ENCODE results near the gene TUBG1. TPM values are rescaled to one million over a fixed set of nuclear protein-coding genes. Genes with fewer than 3 reads are reported as not detected.

Gene TUBG1
- total RNA-seq, 1 experiment from 2014 or later: 139 TPM

- TF ChIP-seq, protein P1, sequence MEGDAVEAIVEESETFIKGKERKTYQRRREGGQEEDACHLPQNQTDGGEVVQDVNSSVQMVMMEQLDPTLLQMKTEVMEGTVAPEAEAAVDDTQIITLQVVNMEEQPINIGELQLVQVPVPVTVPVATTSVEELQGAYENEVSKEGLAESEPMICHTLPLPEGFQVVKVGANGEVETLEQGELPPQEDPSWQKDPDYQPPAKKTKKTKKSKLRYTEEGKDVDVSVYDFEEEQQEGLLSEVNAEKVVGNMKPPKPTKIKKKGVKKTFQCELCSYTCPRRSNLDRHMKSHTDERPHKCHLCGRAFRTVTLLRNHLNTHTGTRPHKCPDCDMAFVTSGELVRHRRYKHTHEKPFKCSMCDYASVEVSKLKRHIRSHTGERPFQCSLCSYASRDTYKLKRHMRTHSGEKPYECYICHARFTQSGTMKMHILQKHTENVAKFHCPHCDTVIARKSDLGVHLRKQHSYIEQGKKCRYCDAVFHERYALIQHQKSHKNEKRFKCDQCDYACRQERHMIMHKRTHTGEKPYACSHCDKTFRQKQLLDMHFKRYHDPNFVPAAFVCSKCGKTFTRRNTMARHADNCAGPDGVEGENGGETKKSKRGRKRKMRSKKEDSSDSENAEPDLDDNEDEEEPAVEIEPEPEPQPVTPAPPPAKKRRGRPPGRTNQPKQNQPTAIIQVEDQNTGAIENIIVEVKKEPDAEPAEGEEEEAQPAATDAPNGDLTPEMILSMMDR (IDR thresholded peaks at IDR 0.05 in 2 of 3, conservative IDR thresholded peaks at IDR 0.05 in 1 of 3; ENCODE audit: borderline replicate concordance in 1 of 3, insufficient read depth in 1 of 3, low read depth in 2 of 3, low read length in 2 of 3): no peak
- TF ChIP-seq EGR1 (IDR thresholded peaks at IDR 0.05; ENCODE audit: low read depth): no peak
- 0 out of 2 replicates have a peak, but pooled peaks have one; percentile 55 for TF ChIP-seq SIN3A (IDR thresholded peaks at IDR 0.05; ENCODE audit: low read depth)
- no peak for TF ChIP-seq SRF (IDR thresholded peaks at IDR 0.05; ENCODE audit: low read depth)
- peak; percentile 68 for TF ChIP-seq POLR2AphosphoS5 (IDR thresholded peaks at IDR 0.05; ENCODE audit: low read depth, low read length)
- no peak; the same call in 1 of the 2 replicates for TF ChIP-seq ZFX (IDR thresholded peaks at IDR 0.05)
- TF ChIP-seq, protein P2, sequence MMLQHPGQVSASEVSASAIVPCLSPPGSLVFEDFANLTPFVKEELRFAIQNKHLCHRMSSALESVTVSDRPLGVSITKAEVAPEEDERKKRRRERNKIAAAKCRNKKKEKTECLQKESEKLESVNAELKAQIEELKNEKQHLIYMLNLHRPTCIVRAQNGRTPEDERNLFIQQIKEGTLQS (IDR thresholded peaks at IDR 0.05): no peak
- no peak for TF ChIP-seq JUND (IDR thresholded peaks at IDR 0.05)
- peak; percentile 36; the same call in 1 of the 2 replicates for TF ChIP-seq SP1 (IDR thresholded peaks at IDR 0.05; ENCODE audit: low read depth)
- TF ChIP-seq, protein P3, sequence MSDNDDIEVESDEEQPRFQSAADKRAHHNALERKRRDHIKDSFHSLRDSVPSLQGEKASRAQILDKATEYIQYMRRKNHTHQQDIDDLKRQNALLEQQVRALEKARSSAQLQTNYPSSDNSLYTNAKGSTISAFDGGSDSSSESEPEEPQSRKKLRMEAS (IDR thresholded peaks at IDR 0.05): peak; percentile 77; the same call in 1 of the 2 replicates
- peak; percentile 6 for TF ChIP-seq TCF7L2 (IDR thresholded peaks at IDR 0.05; ENCODE audit: borderline replicate concordance, extremely low read depth, insufficient read depth, insufficient read length)
- no peak for TF ChIP-seq RAD21 (IDR thresholded peaks at IDR 0.05; ENCODE audit: low read depth)
- TF ChIP-seq FOSL1 (IDR thresholded peaks at IDR 0.05; ENCODE audit: low read depth): no peak
- TF ChIP-seq ELF1 (IDR thresholded peaks at IDR 0.05; ENCODE audit: borderline replicate concordance, low read depth): no peak
- no peak for TF ChIP-seq CBX3 (IDR thresholded peaks at IDR 0.05; ENCODE audit: low read depth)
- no peak for TF ChIP-seq YY1 (IDR thresholded peaks at IDR 0.05; ENCODE audit: extremely low read depth, insufficient replicate concordance, low read depth, low read length)
- TF ChIP-seq EZH2phosphoT487 (IDR thresholded peaks at IDR 0.05; ENCODE audit: borderline replicate concordance): no peak
Measured at GRCh38 chr17:42566883-42567573, 42.5 kb upstream of the TUBG1 start, which contains the start of gene MLX (continued).
